HUDEP-2 (cell line): Measurements from ENCODE around the gene MTMR2.
A peak's percentile ranks its signal among the peaks of the same experiment; 100 is the strongest.
"Not testable (repeated sequence)": the region's sequence is repeated elsewhere in the genome, so short reads cannot be mapped to it uniquely, and the experiment has no call there.

Source experiments
- DNase-seq, 76 experiments: peaks; one replicate each; lab custom pipeline; 2025; ENCODE audit not compliant: unreplicated experiment in 76 of 76; lab: John Stamatoyannopoulos, UW

Gene MTMR2

DNA sequence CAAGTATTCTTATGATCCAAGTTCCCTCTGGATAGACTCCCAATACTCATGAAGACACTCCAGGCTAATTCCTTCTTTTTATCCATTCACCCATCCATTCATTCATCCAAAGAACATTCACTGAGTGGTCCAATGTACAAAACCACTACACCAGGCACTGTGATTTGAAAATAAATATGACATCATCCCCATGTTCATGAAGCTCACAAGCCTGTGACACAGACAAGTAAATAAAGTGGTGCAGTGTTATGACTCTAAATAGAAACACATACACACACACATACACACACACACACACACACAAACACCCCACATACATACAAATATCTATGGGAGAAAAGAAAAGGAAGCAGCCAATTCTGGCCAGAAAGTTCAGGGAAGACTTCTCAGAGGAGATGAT is 35.5 kb downstream of the MTMR2 start:
- DNase-seq, result no peak

DNA sequence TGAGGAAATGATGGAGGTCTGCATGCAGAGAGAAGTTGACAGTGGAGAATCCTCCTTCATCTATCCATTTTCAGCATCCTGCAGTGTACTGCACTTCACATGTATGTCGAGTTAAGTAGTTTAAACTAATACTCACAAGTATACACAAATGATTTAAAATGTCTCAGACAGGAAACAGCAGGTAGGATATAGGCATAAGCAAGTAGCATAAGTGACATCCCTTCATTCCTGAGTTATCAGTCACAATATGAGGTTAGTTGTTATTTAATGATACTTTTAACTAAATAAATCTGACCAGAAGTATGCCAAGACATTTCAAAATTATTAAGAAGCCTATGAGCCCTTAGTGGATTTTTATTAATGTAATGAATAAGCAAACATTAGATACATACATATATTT is 37.4 kb downstream of the MTMR2 start:
- DNase-seq, result no peak

DNA sequence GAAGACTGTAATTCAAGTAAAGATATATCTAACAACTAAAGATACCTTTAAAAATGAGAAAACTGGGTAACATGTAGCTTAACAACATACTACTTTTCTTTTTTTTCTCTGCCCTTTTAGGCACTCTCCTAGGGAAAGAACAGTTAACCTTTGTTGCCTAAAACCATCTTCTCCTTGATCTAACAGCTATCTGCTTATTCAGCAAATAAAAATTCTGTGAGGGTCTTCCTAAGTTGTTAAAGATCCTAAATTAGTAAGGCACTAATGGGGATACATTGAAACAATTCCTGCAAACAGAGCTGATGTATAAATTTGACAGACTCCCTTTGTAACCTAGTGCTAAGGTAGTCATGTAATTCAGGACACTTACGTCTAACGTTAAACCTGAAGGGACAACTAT is 39.1 kb downstream of the MTMR2 start:
- DNase-seq, result no peak

DNA sequence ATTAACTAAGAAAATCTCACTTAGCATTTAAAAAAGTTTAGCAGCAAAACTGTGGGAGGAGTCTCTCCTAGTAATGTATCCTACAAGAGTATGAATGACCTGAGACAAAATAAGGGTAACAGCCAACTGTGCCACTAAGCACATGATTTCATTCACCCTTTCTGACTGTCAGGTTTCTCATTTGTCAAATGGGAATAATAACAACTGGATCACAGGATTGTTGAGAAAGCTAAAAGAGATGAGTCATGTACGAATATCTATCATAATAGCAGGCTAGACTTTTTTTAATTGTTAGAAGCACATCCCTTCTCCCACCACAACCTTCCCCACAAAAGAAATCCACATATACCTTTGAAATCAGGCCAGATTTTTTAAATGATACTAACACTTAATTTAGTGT is 39.5 kb downstream of the MTMR2 start:
- no peak for DNase-seq

DNA sequence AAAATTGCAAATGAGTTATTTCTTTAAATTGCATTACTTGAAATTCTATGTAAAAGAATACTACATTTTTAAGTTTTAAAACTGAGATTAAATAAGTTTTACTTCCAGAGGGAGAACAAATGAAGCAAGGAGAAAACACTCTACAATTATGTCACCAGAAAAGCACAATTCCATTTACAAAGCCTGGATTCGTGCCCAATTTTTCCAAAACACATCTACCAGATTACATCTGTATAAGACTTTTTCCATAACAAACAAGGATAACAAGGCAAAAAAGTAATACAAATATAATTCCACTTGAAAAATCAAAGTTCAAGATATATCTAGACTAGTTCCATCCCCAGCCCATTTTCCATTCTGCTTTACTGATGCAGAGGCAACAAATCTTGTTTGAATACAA is 40.5 kb downstream of the MTMR2 start:
- no peak for DNase-seq

DNA sequence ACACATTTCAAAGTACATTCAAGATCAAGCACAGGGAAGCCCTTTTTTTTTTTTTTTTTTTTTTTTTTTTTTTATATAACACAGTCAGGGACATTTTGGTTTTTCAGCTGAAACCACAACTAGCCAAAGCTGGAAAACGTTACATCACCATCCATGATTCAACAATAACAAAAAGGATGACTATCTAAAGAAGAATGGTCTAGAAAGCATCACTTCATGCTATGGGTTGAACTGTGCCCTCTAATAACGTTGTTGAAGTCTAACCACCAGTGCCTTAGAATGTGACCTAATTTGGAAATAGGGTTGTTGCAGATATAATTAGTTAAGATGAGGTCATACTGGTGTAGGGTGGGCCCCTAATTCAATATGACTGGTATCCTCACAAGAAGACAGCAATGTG is 46.6 kb downstream of the MTMR2 start:
- DNase-seq, result no peak

DNA sequence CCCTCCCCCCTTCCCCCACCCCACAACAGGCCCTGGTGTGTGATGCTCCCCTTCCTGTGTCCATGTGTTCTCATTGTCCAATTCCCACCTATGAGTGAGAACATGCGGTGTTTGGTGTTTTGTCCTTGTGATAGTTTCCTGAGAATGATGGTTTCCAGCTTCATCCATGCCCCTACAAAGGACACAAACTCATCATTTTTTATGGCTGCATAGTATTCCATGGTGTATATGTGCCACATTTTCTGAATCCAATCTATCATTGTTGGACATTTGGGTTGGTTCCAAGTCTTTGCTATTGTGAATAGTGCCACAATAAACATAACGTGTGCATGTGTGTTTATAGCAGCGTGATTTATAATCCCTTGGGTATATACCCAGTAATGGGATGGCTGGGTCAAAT is 53.0 kb downstream of the MTMR2 start:
- DNase-seq, result not testable (repeated sequence)

DNA sequence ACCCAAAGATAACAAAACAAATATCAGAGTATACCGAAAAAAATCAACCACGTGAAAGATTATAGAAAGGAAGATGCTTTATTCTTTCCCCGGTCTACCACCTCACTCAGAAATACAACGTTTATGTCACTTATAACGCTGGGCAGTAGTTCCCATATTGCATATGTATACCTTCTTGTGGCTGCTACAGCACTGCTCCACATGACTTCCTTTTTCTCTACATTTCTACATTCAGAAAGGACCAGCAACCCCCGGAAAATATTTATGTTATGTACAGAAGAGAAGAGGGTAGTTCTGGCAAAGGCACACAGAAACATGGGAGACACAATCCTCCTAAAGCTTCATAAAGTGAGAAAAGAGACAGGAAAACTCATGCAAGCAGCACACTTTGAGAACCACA is 56.8 kb downstream of the MTMR2 start:
- DNase-seq, result no peak

DNA sequence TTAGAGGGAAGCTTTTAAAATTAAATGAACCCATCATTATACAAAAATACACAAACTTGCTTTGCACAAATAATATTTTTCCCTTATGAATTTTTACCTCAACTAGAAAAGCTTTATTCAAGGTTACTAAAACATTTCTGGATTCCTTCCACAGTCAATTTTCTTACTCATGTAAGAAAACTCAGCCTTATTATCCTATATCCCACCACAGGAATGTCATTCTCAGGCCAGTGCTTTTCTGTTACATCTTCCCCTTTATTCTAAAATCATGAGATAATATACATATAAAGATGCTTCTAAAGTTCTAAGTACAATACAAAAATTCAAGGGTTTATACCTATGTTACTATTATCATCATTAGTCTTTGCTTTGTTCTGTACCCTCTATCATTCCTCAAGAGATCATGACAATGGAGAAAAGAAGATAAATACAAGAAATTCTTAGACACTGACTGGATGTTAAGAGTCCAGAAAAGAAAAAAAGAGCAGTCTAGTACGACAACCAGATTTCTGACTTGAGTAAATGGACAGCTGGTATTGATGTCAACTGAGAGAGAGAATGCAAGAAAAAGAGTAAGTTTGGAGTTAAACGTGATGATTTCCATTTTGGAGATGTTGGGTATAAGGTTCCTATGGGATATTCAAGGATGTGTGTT is 60.3 kb downstream of the MTMR2 start:
- no peak for DNase-seq

DNA sequence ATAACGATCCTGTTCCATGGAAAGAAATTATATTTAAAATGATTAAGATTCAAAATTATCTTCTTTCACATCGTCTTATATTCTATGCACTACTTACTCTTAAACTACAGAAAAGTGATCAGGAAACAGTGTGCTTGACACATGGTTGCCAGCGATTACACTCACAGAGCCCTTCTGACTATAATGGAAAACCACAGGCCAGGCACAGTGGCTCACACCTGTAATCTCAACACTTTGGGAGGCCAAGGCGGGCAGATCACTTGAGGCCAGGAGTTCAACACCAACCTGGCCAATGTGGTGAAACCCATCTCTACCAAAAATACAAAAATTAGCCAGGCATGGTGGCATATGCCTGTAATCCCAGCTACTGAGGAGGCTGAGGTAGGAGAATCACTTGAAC is 63.9 kb downstream of the MTMR2 start:
- not testable (repeated sequence) for DNase-seq

DNA sequence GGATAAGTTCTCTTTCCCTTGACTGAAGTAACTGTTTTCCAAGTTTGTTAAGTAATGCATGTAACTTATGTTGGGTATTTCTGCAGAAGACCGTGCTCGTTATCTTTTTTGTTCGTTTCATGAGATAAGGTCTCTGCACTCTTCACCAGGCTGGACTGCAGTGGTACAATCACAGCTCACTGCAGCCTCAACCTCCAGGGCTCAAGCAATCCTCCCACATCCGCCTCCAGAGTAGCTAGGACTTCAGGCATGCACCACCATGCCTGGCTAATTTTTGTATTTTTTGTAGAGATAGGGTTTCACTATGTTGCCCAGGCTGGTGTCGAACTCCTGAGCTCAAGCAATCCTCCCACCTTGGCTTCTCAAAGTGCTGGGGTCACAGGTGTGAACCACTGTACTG is 69.5 kb downstream of the MTMR2 start:
- not testable (repeated sequence) for DNase-seq

DNA sequence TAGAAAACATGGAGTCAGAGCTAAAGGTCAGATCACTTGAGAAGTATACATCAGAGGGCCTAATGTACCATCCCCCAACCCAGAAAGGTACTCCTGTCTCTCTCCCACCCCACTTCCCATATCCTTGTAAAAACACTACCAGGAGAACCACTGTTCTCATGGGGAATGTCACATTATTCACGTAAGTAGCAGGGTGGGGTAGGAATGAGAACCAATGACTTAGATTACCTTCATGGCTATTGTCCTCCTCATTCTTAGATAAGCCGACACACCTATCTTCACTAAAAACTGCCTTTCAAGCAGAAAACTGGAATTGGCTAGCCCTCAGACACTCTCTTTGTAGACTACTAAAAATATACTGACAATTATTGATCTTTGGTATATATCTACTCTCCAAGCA is 70.0 kb downstream of the MTMR2 start:
- DNase-seq, result no peak

DNA sequence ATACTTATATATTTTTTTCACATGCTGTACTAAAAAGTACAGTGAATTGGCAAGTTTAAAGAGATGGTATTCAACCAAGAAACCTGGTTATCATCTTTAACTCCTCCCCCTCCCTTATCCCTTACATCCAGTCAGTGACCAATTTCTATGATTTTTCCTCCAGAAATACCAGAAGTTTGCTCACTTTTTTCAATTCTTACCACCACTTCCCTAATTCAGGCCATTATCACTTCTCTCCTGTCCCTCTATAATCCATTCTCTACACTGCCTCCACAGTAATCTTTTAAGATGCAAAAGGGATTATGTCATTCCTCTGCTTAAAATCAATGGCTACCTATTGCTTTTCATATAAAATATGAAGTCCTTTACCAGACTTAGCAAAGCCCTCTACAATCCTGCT is 70.8 kb downstream of the MTMR2 start:
- no peak for DNase-seq

DNA sequence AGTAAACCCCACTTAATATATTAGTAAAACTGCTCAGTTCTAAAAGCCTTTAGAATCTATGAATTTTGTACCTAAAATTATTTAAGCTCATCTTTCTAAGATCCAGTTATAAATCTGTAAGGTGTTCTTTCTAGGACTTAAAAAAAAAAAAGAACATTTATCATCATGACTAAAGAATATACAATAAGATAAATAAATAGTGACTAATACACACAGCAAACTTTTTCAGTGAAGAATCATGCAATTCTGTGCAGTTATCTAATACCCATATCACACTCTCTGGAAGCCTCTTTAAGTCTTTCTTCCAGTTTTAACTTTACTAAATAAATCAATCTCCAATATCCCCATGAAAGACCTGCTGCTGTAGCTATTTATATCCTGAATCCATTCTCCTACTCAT is 73.8 kb downstream of the MTMR2 start:
- no peak for DNase-seq

DNA sequence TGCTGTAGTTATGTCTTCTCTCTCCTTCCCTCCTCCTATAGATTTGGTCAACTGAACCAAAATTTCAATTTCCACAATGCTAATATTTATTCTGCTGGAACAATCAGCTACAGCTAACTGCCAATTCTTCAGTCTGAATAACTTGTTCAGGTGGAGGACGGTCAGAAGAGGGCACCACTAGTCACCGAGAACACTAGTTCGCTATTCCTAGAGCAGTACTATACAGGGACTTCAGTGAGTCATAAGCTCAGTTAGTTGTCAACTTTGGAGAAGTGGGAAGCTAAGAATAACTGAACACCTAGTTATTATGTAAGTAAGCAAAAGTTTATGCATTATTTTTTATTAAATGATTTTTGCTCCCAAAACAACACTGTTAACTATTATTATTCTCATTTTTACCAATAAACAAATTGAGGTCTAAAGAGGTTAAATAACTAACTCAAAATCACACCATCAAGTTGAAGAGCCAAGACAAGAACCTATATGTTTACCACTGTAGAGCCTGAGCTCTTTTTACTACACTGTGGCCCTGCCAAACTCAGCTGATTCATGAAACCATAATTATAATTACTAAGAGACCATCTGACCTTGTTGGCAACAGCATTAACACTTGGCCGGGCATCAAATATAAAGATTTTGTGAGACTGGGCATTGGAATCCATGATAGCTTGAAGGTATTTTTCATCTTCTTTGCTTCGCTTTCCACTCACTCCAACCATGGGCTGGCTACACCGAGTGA is 74.7 kb downstream of the MTMR2 start:
- DNase-seq, result peak in 26 of 76 experiments; percentile 1 to 46 (median 12)

DNA sequence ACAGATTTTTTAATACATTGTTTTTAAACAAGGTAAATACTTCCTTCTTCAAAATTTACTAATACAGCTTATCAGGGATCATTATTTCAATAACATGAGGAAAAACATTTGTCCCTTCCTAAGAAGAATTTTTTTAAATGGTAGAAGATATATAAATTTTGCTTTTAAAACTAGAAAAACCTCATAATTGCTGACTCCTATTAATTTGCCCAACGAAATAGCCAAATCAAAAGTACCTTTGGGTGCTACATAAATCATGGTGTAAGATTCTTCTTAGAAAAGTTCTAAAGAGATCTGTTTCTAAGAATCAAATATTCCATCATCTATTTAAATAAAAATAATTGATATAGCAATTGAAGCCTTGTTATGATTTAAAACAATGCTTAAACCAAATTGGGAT is 78.7 kb downstream of the MTMR2 start:
- no peak for DNase-seq

DNA sequence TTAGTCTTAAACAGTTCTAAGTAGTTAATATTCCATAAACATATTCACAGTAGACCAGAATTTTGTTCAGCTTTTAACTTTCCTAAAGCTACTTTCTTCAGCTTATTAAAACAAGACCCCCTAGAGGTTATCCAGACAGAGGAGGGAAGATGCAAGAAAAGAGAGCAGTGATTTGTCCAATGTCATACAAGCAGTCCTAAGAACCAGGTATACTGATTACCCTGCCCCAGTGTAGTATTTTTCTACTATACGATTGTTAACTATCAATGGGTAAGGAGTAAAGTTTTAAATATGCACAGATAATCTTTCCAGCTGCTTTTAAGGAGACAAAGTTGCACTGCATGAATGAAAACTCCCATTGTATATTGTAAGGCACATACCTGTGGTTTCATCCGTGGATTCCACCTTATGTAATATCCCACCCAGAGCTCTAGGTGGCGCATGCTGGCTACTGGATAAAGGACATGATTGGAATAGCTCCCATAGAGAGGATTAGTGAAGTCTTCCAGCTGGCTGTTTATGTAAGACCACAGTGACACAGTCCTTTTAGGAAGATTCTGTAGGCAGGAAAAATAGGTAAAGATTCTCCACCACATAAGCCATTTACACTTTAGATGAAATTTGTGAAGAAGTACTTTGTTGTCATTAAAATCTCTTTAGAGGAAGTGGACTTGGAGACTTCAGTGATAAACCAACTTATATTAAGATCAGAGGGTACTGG is 88.0 kb downstream of the MTMR2 start:
- peak in 48 of 76 experiments; percentile 0 to 61 (median 29) for DNase-seq

DNA sequence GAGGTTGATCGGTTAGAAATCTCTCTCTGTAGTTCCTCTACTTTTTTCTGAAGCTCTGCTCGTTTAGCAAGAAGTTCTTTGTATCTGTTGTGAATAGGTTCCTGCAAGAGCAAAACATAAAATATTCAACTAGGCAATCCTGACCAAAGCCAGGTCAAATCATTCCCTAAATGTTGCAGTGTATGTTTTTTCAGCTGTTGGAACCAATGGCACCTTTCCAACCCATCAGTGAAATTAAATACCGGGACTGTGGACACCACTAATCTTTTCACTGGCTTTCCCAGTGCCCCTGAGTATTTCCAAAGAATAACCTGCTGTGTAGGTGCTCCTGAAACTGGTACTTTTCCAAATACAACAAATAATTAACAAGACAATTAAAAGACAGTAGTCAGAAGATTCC is 88.6 kb downstream of the MTMR2 start:
- DNase-seq, result no peak

DNA sequence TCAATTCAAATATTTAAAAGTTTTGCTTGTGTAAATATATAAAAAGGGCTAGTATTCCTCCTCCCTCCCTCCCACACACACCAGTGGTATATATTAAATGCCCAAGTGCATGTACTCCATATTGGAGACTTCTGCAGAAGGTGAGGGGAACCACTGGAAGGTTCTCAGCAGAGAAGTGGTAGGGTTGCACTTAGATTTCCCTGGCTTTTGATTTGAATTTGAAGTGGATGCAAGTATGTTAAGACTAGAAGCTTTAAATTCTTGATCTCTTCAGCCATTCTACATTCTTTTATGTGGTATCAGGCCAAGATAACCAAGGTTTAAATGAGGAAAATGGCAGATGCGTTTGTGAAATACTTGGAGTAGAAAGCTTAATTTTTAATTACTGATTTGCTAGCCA is 90.5 kb downstream of the MTMR2 start:
- DNase-seq, result no peak

DNA sequence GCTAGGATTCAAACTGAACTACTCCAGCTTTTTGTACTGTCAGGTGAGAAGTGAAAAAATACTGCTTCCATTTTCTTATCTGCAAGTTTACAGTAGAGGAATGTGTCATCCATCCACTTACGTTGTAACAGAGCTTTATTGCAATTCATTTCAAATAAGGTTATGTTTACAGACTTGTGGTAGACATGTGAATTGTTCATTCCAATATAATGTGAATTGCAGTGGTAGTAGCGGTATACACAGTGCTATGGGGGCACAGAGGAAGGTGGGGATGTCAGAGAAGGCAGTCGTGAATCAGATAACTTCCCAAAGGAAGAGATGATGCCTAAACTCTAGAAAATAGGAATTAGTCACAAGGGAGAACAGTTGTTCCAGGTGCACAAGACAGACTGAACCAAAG is 91.1 kb downstream of the MTMR2 start:
- no peak for DNase-seq

DNA sequence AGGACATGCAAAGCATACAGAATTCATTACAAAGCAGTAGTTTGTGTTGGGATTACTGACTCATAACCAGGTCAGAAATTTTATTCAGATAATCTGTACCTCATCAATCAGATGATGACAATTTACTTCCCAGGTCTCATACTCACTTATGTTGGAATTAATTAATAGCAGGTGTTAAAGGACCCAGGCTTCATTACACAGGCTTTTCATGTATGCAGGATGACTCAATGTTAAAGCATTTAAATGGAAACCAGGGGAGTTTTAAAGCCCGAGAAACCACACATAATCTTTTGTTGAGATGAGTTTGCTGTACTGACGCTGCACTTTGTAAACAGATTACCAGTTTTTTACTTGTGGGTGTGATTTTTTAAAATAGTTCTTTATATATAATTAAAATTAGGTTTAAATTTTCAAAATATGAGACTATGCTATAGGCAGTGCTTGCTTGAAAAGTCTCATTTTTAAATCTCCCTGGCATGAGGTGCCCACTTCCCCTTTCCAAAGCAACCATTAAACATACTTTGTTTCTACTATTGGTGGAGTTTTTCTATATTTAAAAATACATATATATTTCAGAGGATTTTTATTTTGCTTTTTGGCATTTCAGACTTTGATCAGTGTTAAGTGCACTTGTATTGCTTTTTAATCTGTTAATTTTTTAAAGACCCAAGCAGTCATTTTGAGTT is 92.6 kb downstream of the MTMR2 start:
- no peak for DNase-seq
